ENCODE measurements around the gene TNFRSF4. TPM values are rescaled to one million over a fixed set of nuclear protein-coding genes. Genes with fewer than 3 reads are reported as not detected.
"Not testable (repeated sequence)": the region's sequence is repeated elsewhere in the genome, so short reads cannot be mapped to it uniquely, and the experiment has no call there.

The TNFRSF4 gene
- total and polyA plus RNA-seq, 8 donors, result 2.0 to 4.5 (median 3.1) TPM

DNA sequence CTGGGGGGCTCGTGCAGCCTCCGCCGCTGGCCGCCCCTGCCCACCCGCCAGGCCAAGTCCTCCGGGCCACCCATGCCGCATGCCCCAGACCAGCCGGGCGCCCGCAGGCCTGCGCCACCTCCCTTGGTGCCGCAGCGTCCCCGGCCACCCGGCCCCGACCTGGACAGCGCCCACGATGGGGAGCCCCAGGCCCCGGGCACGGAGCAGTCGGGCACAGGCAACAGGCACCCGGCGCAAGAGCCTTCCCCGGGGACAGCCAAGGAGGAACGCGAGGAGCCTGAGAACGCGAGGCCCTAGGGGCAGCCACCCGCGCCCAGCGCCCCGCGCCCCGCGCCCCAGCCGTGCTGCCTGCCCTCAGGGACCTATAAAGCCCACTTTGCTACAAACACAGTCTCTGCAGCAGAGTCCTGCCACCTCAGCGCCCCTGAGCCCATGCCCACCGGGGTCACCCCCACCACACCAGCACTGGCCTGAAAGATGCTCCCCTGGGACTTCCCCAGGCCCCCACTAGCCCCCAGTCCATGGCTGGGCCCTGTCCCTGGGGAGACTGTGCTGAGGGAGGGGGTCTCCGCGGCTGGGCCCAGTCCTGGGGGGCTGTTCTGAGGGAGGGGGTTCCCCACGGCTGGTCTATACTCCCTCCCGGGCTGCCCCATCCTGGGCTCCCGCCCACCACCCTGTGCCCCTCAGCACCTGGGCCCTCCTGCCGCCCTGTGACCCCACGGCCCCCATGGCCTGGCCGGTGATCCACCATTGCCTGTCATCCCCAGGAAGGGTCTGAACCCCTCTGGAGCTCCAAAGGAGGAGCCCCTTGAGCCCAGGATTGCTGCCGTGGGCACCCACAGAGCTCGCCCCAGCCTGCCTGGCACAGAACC is 16.2 kb downstream of the TNFRSF4 start:
- peaks cover 0 to 13% of the 10 kb centered on the region in 2 donors for H3K4me1 ChIP-seq
- DNase-seq (peak in 1 of 4 donors; percentile 69), ATAC-seq (no peak)
- H3K9me3 ChIP-seq, result peaks cover 0 to 17% of the 10 kb centered on the region in 2 donors
- TF ChIP-seq, protein P1, sequence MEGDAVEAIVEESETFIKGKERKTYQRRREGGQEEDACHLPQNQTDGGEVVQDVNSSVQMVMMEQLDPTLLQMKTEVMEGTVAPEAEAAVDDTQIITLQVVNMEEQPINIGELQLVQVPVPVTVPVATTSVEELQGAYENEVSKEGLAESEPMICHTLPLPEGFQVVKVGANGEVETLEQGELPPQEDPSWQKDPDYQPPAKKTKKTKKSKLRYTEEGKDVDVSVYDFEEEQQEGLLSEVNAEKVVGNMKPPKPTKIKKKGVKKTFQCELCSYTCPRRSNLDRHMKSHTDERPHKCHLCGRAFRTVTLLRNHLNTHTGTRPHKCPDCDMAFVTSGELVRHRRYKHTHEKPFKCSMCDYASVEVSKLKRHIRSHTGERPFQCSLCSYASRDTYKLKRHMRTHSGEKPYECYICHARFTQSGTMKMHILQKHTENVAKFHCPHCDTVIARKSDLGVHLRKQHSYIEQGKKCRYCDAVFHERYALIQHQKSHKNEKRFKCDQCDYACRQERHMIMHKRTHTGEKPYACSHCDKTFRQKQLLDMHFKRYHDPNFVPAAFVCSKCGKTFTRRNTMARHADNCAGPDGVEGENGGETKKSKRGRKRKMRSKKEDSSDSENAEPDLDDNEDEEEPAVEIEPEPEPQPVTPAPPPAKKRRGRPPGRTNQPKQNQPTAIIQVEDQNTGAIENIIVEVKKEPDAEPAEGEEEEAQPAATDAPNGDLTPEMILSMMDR (IDR thresholded peaks at IDR 0.05), result no peak
- peaks cover 0 to 40% of the 10 kb centered on the region in 2 donors for H3K27me3 ChIP-seq
- no peak overlapping the region for H3K27ac ChIP-seq
- no peak overlapping the region for H3K4me3 ChIP-seq
- no peaks in the 10 kb centered on the region for H3K36me3 ChIP-seq
- intact Hi-C loops (cut with DNase I), result no loop called here

DNA sequence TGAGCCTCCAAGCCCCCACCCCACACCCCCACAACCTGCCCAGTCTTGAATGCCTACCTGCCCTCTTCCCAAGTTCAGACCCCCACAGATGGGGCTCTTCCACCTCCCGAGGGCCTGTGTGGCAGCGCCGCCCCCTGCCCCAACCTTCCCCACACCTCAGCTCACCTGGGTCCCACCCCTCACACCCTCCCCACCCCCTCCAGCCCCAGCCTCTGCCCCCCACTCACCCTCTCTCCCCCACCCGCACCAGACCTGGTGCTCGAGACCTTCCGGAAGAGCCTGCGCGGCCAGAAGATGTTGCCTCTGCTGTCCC is 16.8 kb downstream of the TNFRSF4 start:
- no peak overlapping the region for H3K4me3 ChIP-seq
- peaks cover 0 to 17% of the 10 kb centered on the region in 2 donors for H3K9me3 ChIP-seq
- peaks cover 0 to 38% of the 10 kb centered on the region in 2 donors for H3K27me3 ChIP-seq
- intact Hi-C loops (cut with DNase I), result no loop called here
- H3K36me3 ChIP-seq, result no peaks in the 10 kb centered on the region
- DNase-seq (no peak), ATAC-seq (no peak)
- no peak overlapping the region for H3K27ac ChIP-seq
- TF ChIP-seq, protein P1 (IDR thresholded peaks at IDR 0.05), result no peak
- H3K4me1 ChIP-seq, result peaks cover 0 to 13% of the 10 kb centered on the region in 2 donors

DNA sequence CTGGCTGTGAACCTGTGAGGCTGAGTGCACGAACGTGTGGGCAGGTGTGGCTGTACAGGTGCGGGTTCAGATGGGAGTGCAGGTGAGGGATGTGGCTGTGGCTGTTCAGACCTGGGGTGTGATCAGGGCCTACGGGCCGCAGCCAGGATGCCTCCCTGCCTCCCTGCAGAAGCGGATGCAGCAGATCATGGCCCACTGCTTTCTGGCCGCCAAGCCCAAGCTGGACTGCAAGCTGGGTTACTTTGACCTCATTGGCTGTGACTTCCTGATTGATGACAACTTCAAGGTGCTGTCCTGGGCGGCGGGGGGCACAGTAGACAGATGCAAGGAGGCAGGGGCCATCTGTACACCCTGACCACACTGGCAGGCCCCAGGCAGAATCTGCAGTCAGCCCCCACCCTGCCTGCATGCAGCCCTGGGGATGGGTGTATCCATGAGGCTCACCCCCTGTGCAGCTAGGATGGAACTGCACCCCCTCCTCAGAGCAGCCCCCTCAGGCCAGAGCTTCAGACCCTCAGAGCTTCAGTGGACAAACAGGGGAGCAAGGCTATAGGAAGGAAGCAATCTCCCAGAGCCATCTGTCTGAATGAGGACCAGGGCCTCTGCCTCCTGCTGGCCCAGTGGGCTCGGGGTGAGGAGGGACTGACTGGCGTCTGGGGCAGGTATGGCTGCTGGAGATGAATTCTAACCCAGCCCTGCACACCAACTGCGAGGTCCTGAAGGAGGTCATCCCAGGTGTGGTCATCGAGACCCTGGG is 17.3 kb downstream of the TNFRSF4 start:
- DNase-seq (peak in 1 of 4 donors; percentile 53), ATAC-seq (no peak)
- Histone ChIP-seq H3K4me1 (peaks cover 0 to 13% of the 10 kb centered on the region in 2 donors), H3K4me3 (no peak overlapping the region), H3K9me3 (peaks cover 0 to 17% of the 10 kb centered on the region in 2 donors), H3K36me3 (no peaks in the 10 kb centered on the region), H3K27ac (no peak overlapping the region), H3K27me3 (peaks cover 0 to 38% of the 10 kb centered on the region in 2 donors)
- TF ChIP-seq, protein P1 (IDR thresholded peaks at IDR 0.05), result no peak
- intact Hi-C loops (cut with DNase I), result no loop called here

DNA sequence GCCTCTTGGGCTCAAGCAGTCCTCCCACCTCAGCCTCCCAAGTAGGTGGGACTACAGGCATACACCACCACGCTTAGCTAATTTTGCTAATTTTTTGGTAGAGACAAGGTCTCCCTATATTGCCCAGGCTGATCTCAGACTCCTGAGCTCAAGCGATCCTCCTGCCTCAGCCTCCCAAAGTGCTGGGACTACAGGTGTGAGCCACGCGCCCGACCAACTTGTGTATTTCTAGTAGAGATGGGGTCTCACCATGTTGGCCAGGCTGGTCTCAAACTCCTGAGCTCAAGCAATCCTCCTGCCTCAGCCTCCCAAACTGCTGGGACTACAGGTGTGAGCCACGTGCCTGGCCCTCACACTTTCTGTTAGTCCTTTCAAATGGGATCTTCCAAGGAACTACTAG is 18.2 kb downstream of the TNFRSF4 start:
- H3K27me3 ChIP-seq, result peaks cover 0 to 29% of the 10 kb centered on the region in 2 donors
- H3K4me3 ChIP-seq; intact Hi-C loops (cut with DNase I); ATAC-seq; H3K27ac ChIP-seq; H3K36me3 ChIP-seq; H3K4me1 ChIP-seq: not testable (repeated sequence)
- DNase-seq, result peak in 1 of 4 donors; percentile 17
- H3K9me3 ChIP-seq, result peaks cover 0 to 17% of the 10 kb centered on the region in 2 donors

DNA sequence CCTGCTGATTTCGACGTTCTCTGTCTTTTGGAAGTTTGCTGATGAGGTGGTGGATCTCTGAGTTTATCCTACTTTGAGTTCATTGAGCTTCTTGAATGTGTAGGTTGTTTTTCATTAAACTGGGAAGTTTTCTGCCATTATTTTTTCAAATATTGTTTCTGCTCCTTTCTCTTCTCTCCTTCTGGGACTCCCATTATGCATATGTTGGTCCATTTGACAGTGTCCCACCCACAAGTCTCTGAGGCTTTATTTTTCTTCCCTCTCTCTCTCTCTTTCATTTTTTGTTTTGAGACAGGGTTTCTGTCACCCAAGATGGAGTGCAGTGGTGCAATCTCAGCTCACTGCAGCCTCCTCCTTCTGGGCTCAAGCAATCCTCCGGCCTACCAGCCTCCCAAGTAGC is 19.2 kb downstream of the TNFRSF4 start:
- TF ChIP-seq, protein P1 (IDR thresholded peaks at IDR 0.05), result no peak
- DNase-seq (no peak), ATAC-seq (no peak)
- Histone ChIP-seq H3K4me3 (no peak overlapping the region), H3K9me3 (peaks cover 0 to 17% of the 10 kb centered on the region in 2 donors), H3K4me1 (no peaks in the 10 kb centered on the region), H3K27me3 (peaks cover 0 to 19% of the 10 kb centered on the region in 2 donors), H3K36me3 (no peaks in the 10 kb centered on the region), H3K27ac (no peak overlapping the region)
- intact Hi-C loops (cut with DNase I), result no loop called here

All from left lung (tissue), 10 donors.